Measurements from ENCODE around the gene DAB1.

Gene DAB1

DNA sequence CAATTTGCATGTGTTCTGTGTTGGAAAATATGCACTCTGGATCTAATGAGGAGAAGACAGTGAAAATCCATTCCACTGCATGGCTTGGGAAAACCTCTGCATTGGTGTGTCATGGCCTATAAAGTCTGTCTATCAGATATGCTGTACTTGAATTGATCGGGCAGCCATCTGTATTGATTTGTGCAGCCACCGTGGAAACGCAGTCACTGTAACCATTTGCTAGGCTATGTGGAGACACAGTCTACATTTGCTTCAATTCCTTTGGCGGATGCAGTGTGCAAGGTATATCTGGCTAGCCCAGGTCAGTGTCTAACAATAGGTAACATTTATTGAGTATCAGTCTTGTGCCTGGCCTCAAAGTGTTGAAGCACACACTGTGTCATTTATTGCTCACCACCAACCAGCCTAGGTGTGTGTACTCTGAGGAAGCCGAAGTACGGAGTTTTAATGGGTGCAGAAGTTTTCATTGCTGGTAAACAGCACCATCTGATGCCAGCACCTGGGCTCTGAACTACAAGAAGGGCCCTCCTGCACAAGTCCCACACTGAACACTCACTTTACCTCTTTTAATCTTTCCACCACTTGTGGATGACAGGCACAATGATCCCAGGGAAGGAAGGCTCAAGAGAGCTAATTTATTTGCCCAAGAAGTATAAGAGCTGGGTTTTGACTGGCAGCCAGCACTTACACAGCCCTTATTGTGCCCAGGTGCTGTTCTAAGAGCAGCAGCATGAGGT, 83.4 kb downstream of the DAB1 start:
- no peak overlapping the region for H3K4me2 ChIP-seq (ENCODE audit: low read depth, low read length, poor library complexity, severe bottlenecking)
- H4K20me1 ChIP-seq (ENCODE audit: low read depth, low read length), result no peaks in the 10 kb centered on the region
- no peak overlapping the region for H3K9ac ChIP-seq (ENCODE audit: low read length)
- H3K9me2 ChIP-seq (replicated peaks; ENCODE audit: insufficient read depth, low read length), result no peaks in the 10 kb centered on the region
- H3K9me3 ChIP-seq (ENCODE audit: insufficient read depth, low read length), result no peaks in the 10 kb centered on the region
- TF ChIP-seq EZH2phosphoT487 (conservative IDR thresholded peaks at IDR 0.05; ENCODE audit: low read length), result no peak
- TF ChIP-seq, protein P1, sequence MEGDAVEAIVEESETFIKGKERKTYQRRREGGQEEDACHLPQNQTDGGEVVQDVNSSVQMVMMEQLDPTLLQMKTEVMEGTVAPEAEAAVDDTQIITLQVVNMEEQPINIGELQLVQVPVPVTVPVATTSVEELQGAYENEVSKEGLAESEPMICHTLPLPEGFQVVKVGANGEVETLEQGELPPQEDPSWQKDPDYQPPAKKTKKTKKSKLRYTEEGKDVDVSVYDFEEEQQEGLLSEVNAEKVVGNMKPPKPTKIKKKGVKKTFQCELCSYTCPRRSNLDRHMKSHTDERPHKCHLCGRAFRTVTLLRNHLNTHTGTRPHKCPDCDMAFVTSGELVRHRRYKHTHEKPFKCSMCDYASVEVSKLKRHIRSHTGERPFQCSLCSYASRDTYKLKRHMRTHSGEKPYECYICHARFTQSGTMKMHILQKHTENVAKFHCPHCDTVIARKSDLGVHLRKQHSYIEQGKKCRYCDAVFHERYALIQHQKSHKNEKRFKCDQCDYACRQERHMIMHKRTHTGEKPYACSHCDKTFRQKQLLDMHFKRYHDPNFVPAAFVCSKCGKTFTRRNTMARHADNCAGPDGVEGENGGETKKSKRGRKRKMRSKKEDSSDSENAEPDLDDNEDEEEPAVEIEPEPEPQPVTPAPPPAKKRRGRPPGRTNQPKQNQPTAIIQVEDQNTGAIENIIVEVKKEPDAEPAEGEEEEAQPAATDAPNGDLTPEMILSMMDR (IDR thresholded peaks at IDR 0.05; ENCODE audit: insufficient read depth, low read length, poor library complexity, severe bottlenecking), result no peak
- no peaks in the 10 kb centered on the region for H3K79me2 ChIP-seq (ENCODE audit: insufficient read depth, low read length)
- H3K27ac ChIP-seq (ENCODE audit: low read depth, low read length), result no peak overlapping the region
- no peak overlapping the region for H3K4me3 ChIP-seq (ENCODE audit: insufficient read depth, low read length, poor library complexity, severe bottlenecking)
- no peaks in the 10 kb centered on the region for H3K27me3 ChIP-seq (ENCODE audit: low read length)
- no peaks in the 10 kb centered on the region for H3F3A ChIP-seq (ENCODE audit: insufficient read depth)
- no peaks in the 10 kb centered on the region for H3K36me3 ChIP-seq (ENCODE audit: low read length)
- no peak overlapping the region for H2AFZ ChIP-seq (ENCODE audit: low read depth, low read length, severe bottlenecking)

DNA sequence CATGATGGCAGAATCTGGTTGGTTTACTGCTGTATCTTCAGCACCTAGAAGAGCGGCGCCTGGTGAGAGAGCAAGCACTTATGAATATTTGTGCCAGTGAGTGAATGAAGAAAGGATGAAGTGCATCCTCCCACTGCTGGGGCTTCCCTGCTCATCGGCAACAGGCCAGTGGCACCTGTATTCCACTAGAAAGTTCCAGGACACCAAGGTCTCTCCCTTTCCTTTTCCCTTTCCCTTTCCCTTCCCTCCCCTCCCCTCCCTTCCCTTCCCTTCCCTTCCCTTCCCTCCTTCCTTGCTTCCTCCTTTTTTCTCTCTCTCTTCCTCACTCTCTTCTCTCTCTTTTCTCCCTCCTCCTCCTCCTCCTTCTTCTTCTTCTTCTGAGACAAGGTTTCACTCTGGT, 86.2 kb downstream of the DAB1 start:
- no peaks in the 10 kb centered on the region for H4K20me1 ChIP-seq (ENCODE audit: low read depth, low read length)
- H3F3A ChIP-seq (ENCODE audit: insufficient read depth), result no peaks in the 10 kb centered on the region
- no peaks in the 10 kb centered on the region for H3K79me2 ChIP-seq (ENCODE audit: insufficient read depth, low read length)
- H3K36me3 ChIP-seq (ENCODE audit: low read length), result no peaks in the 10 kb centered on the region
- H3K9ac ChIP-seq (ENCODE audit: low read length), result no peak overlapping the region
- H3K9me3 ChIP-seq (ENCODE audit: insufficient read depth, low read length), result no peaks in the 10 kb centered on the region
- H3K4me2 ChIP-seq (ENCODE audit: low read depth, low read length, poor library complexity, severe bottlenecking), result no peak overlapping the region
- no peaks in the 10 kb centered on the region for H3K9me2 ChIP-seq (replicated peaks; ENCODE audit: insufficient read depth, low read length)
- no peaks in the 10 kb centered on the region for H3K27me3 ChIP-seq (ENCODE audit: low read length)
- TF ChIP-seq, protein P1 (IDR thresholded peaks at IDR 0.05; ENCODE audit: insufficient read depth, low read length, poor library complexity, severe bottlenecking), result no peak
- no peak for TF ChIP-seq EZH2phosphoT487 (conservative IDR thresholded peaks at IDR 0.05; ENCODE audit: low read length)
- no peak overlapping the region for H3K27ac ChIP-seq (ENCODE audit: low read depth, low read length)
- no peak overlapping the region for H2AFZ ChIP-seq (ENCODE audit: low read depth, low read length, severe bottlenecking)
- no peak overlapping the region for H3K4me3 ChIP-seq (ENCODE audit: insufficient read depth, low read length, poor library complexity, severe bottlenecking)

DNA sequence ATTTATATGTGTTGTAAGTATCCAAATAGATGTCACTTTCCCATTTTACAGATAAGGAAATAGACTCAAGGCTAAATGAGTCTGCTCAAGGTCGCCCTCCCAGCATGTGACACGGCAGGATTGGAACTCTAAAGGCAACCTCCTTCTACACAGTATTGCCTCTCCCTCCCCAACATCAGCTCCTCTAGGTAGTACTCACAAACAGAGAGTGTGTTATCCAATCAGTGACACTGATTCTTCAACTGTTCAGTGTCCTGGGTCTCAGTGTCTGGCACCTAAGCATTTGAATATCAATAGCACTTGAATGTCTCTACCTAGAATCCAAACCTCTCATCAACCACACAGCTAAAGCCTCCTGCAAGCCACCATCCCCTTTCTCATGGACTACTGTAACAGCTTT, 87.1 kb downstream of the DAB1 start:
- TF ChIP-seq EZH2phosphoT487 (conservative IDR thresholded peaks at IDR 0.05; ENCODE audit: low read length), result no peak
- TF ChIP-seq, protein P1 (IDR thresholded peaks at IDR 0.05; ENCODE audit: insufficient read depth, low read length, poor library complexity, severe bottlenecking), result no peak
- Histone ChIP-seq H3K27me3 (ENCODE audit: low read length) (no peaks in the 10 kb centered on the region), H3K27ac (ENCODE audit: low read depth, low read length) (no peak overlapping the region), H4K20me1 (ENCODE audit: low read depth, low read length) (no peaks in the 10 kb centered on the region), H3K4me3 (ENCODE audit: insufficient read depth, low read length, poor library complexity, severe bottlenecking) (no peak overlapping the region), H3K79me2 (ENCODE audit: insufficient read depth, low read length) (no peaks in the 10 kb centered on the region), H3F3A (ENCODE audit: insufficient read depth) (no peaks in the 10 kb centered on the region), H3K9me3 (ENCODE audit: insufficient read depth, low read length) (no peaks in the 10 kb centered on the region), H3K4me2 (ENCODE audit: low read depth, low read length, poor library complexity, severe bottlenecking) (no peak overlapping the region), H3K36me3 (ENCODE audit: low read length) (no peaks in the 10 kb centered on the region), H3K9ac (ENCODE audit: low read length) (no peak overlapping the region), H3K9me2 (replicated peaks; ENCODE audit: insufficient read depth, low read length) (no peaks in the 10 kb centered on the region), H2AFZ (ENCODE audit: low read depth, low read length, severe bottlenecking) (no peak overlapping the region)
